Gastroesophageal sphincter (tissue), 4 donors: ENCODE results near the gene TAOK3. TPM values are rescaled to one million over a fixed set of nuclear protein-coding genes. Genes with fewer than 3 reads are reported as not detected.

ENCODE experiments used
- ATAC-seq: fragments of 150-250 bp; one replicate; pipeline ENCODE4 v1.9.1; 2016; ENCODE audit warnings: mild to moderate bottlenecking, moderate library complexity
- H3K27ac ChIP-seq, 4 donors: fragments of 200-600 bp; sonication (generic) in 3 of 4; 1 replicate in 3 of 4; 2 replicates in 1 of 4; pipeline ENCODE4 v1.5.1; 2016 to 2019
- H3K27me3 ChIP-seq: fragments of 200-600 bp; sonication (generic); one replicate; pipeline ENCODE4 v1.5.1; 2019
- H3K36me3 ChIP-seq, 2 donors: fragments of 200-600 bp; sonication (generic); one replicate each; pipeline ENCODE4 v1.5.1; 2019; ENCODE audit warnings: control low read depth in 1 of 2
- H3K4me1 ChIP-seq, 3 donors: fragments of 200-600 bp; sonication (generic); 1 replicate in 2 of 3; 2 replicates in 1 of 3; pipeline ENCODE4 v1.5.1; 2016 to 2019; ENCODE audit warnings: control low read depth in 2 of 3
- H3K4me3 ChIP-seq, 2 donors: fragments of 200-600 bp; sonication (generic); one replicate each; pipeline ENCODE4 v1.5.1; 2019; ENCODE audit warnings: mild to moderate bottlenecking in 1 of 2, moderate library complexity in 1 of 2
- H3K9me3 ChIP-seq, 3 donors: fragments of 200-600 bp; sonication (generic); one replicate each; pipeline ENCODE4 v1.5.1; 2017 to 2019; ENCODE audit warnings: control low read depth in 2 of 3
- EP300 ChIP-seq: sonication (generic); formaldehyde crosslinking; IDR thresholded peaks from one replicate; pipeline ENCODE4 v1.6.1; 2017; ENCODE audit warnings: antibody characterized with exemption, mild to moderate bottlenecking
- POLR2A ChIP-seq, 2 donors: fragments of 450-650 bp; IDR thresholded peaks; one replicate each; pipeline ENCODE4 v1.6.1; 2017; ENCODE audit warnings: antibody characterized with exemption in 2 of 2, mild to moderate bottlenecking in 2 of 2, moderate library complexity in 1 of 2
- POLR2AphosphoS5 ChIP-seq: sonication (generic); formaldehyde crosslinking; IDR thresholded peaks from one replicate; pipeline ENCODE4 v1.6.1; 2017; ENCODE audit warnings: antibody characterized with exemption
- WGBS, 2 donors: methylation state at CpG; one replicate each; pipeline ENCODE4 v1.1.5; 2018; ENCODE audit warnings: low coverage in 1 of 2; 5-methylcytosine and 5-hydroxymethylcytosine counted together
- total RNA-seq, 4 donors: library from RNA; depleted of rRNA; stranded (reverse); fragments of >200 nt; gene quantifications; one replicate each; pipeline ENCODE4 v1.1.0, GENCODE V29; 2016
- TF ChIP-seq, protein P1 (sequence below), 4 experiments: fragments of 200-600 bp in 2 of 4; fragments of 450-650 bp in 2 of 4; sonication (generic) in 1 of 4; IDR thresholded peaks; one replicate each; pipeline ENCODE4 v1.5.1; 2017 to 2019; ENCODE audit warnings: antibody characterized with exemption in 4 of 4, mild to moderate bottlenecking in 2 of 4, moderate library complexity in 2 of 4

Gene TAOK3
- total RNA-seq, 4 donors from 2014 or later: 26.9 to 55.0 (median 36.7) TPM

DNA sequence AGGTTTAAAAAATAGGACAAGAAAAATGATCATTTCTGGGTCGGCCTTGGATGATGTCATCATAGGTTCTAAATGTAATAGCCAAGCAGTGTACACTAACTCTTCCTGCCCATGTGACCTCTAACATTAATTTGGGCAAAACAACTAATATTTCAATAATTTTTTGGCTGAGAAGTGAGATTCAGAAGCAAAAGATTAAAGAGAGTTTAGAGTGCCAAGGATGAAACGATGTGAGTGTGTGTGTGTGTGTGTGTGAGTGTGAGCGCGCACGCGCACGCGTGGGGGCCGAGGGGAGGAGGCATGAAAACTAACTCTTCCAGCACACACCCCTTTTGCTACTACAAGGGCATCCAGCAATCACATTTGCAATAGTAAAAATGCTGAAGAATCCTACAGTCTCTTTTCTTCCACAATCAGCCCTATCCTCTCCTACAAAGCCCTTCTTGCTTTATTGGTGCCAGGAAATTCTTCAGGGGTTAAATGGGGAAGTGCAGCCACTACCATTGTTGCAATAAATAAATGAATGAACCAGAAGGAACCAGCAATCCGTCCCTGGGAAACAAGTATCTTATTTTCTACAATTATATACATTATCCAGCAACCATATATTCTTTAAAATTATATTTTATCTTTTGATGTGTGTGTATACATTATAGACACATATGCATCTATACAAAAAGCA, 183.9 kb downstream of the TAOK3 start:
- H3K27me3 ChIP-seq: no peaks in the 10 kb centered on the region
- peaks cover 0 to 9% of the 10 kb centered on the region in 2 donors for H3K36me3 ChIP-seq
- H3K4me3 ChIP-seq: peak overlapping the region; percentile 34 to 47
- H3K4me1 ChIP-seq: peaks cover 4 to 47% (median 11%) of the 10 kb centered on the region in 3 donors
- TF ChIP-seq EP300: no peak
- no peak for TF ChIP-seq POLR2AphosphoS5
- no peak for TF ChIP-seq POLR2A (IDR thresholded peaks at IDR 0.05)
- TF ChIP-seq, protein P1, sequence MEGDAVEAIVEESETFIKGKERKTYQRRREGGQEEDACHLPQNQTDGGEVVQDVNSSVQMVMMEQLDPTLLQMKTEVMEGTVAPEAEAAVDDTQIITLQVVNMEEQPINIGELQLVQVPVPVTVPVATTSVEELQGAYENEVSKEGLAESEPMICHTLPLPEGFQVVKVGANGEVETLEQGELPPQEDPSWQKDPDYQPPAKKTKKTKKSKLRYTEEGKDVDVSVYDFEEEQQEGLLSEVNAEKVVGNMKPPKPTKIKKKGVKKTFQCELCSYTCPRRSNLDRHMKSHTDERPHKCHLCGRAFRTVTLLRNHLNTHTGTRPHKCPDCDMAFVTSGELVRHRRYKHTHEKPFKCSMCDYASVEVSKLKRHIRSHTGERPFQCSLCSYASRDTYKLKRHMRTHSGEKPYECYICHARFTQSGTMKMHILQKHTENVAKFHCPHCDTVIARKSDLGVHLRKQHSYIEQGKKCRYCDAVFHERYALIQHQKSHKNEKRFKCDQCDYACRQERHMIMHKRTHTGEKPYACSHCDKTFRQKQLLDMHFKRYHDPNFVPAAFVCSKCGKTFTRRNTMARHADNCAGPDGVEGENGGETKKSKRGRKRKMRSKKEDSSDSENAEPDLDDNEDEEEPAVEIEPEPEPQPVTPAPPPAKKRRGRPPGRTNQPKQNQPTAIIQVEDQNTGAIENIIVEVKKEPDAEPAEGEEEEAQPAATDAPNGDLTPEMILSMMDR (IDR thresholded peaks at IDR 0.05): no peak
- no peaks in the 10 kb centered on the region for H3K9me3 ChIP-seq
- peak; percentile 72 for ATAC-seq
- WGBS, 2 donors: 5 to 10% methylated on average over 10 of the region's 10 CpGs
- H3K27ac ChIP-seq: peak overlapping the region; percentile 9 to 88 (median 81)

DNA sequence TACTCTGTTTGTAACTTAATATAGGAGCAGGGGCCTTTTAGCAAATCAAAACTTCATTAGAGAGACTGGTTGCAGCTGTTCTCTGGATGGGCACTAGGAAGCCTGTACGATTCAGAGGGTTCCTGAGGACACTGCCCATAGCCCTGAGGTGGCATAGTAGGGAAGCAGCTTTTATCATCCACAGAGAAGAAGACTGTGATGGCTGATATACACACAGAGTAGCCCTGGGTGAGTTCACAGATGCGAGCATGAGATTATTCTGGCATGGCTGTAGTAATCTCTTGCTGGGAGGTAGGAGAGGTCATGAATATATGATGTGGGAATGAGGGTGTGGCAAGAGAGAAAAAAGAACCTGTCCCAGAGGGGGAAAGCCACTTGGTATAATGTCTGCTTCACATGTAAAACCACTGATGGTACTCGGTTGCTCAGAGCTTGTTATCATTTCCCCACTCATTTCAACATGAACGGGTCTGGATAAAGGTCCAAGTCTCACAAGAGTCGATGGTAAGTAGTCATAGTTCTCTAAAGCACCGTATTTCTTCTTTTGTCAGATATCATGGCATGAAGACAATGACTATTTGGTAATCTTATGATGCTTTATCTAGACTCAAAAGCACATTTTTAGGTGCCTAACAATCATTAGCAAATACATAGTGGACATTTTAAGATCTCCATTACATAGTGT, 184.8 kb downstream of the TAOK3 start:
- ATAC-seq: no peak
- Histone ChIP-seq H3K36me3 (no peaks in the 10 kb centered on the region), H3K27me3 (no peaks in the 10 kb centered on the region), H3K4me1 (peaks cover 4 to 56% (median 11%) of the 10 kb centered on the region in 3 donors), H3K27ac (peak overlapping the region; percentile 9 to 85 (median 75)), H3K9me3 (no peaks in the 10 kb centered on the region), H3K4me3 (peak overlapping the region in 1 of 2 donors; percentile 47)
- no peak for TF ChIP-seq EP300
- TF ChIP-seq, protein P1 (IDR thresholded peaks at IDR 0.05): no peak
- no peak for TF ChIP-seq POLR2A (IDR thresholded peaks at IDR 0.05)
- TF ChIP-seq POLR2AphosphoS5: no peak
- WGBS, 2 donors: 18 to 31% methylated on average over 3 to 6 of the region's 6 CpGs

DNA sequence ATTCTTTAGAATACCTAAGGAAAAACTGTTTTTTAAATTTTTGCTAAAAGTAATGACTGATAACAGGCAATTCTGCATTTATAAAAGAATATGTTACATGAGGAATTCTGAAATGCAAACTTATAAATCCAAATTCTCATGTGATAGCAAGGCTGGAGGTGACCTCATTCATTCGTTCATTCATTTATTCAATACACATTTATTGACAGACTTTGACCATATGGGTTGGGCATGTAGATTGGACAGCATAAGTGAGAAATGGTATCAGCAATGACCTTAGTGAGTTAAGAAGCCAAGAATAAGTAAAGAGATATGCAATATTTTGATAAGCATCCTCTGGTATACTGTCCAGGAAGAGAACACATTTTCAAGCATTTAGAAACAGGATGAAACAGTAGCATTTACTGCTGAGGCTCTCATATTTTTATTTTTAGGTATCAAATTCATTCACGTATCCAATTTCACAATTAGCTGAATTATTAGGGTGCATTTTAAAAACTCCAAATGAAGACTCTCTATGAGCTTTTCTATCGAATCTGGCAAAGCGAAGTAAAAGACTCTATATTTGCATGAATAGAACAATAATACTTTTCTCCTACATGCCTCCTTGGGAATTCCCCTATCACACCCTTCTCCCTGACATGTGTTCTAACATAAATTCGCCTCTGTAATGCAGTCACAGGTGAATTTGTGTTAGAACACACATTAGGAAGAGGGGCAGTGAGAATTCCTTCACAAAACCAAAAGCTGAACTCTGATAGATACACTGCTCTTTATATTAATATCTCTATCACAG, 186.9 kb downstream of the TAOK3 start:
- Histone ChIP-seq H3K4me3 (no peak overlapping the region), H3K27me3 (no peaks in the 10 kb centered on the region)
- 73 to 76% methylated on average over 5 of the region's 5 CpGs for WGBS, 2 donors

DNA sequence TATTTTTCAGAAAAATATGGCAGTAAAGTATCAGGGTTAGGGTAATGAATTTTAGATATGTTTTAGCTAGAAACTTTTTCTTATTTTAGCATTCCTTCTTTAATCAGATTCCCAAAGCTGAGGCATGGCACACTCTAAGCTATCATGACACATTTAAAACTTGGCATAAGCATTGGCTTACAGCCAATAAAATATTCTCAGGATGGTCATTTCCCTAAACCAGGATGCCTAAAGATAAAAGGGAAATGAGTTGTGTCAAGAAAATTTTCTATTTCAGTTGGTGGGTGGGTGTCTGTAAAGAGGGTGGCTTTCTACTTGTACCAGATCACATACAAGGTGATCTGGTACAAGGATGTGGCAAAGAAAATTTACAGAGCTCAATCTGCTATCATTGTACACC, 189.0 kb downstream of the TAOK3 start:
- Histone ChIP-seq H3K4me3 (no peak overlapping the region), H3K27ac (no peak overlapping the region), H3K4me1 (peaks cover 4 to 51% (median 9%) of the 10 kb centered on the region in 3 donors), H3K9me3 (no peaks in the 10 kb centered on the region), H3K27me3 (no peaks in the 10 kb centered on the region), H3K36me3 (peaks cover 0 to 28% of the 10 kb centered on the region in 2 donors)
- TF ChIP-seq POLR2A (IDR thresholded peaks at IDR 0.05): no peak
- no peak for ATAC-seq

More for the DNA sequence above, 186.9 kb downstream of the TAOK3 start:
- no peak overlapping the region for H3K27ac ChIP-seq
- peaks cover 4 to 64% (median 13%) of the 10 kb centered on the region in 3 donors for H3K4me1 ChIP-seq
- TF ChIP-seq POLR2AphosphoS5 (no peak), POLR2A (IDR thresholded peaks at IDR 0.05) (no peak), EP300 (no peak)
- TF ChIP-seq, protein P1 (IDR thresholded peaks at IDR 0.05): no peak
- ATAC-seq: no peak
- H3K36me3 ChIP-seq: peaks cover 0 to 7% of the 10 kb centered on the region in 2 donors
- no peaks in the 10 kb centered on the region for H3K9me3 ChIP-seq

DNA sequence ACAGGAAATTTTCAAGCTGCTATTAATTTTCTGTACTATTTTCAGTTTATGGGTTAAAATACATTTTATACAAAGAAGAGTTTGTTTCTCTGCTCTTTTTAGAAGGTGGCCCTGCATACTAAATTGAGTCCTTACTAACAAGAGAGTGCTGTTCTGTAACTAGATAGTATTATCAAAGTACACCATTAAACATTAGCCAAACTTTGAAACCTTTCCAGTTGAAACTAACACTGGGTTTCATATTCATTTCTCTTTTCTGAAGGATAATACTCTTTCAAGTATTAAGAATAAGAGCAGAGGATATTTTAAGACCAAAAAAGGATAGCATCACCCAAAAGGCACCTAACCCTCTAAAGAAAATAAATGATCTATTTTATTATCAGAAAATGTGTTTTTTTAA, 189.6 kb downstream of the TAOK3 start:
- TF ChIP-seq, protein P1 (IDR thresholded peaks at IDR 0.05): no peak
- TF ChIP-seq POLR2A (IDR thresholded peaks at IDR 0.05): no peak
- TF ChIP-seq EP300: no peak
- Histone ChIP-seq H3K4me3 (no peak overlapping the region), H3K27ac (no peak overlapping the region), H3K9me3 (no peaks in the 10 kb centered on the region), H3K4me1 (peaks cover 4 to 45% (median 9%) of the 10 kb centered on the region in 3 donors), H3K27me3 (no peaks in the 10 kb centered on the region), H3K36me3 (peaks cover 0 to 33% of the 10 kb centered on the region in 2 donors)
- ATAC-seq: no peak
